ENCODE results near the gene EPS8L1. TPM values are rescaled to one million over a fixed set of nuclear protein-coding genes. Genes with fewer than 3 reads are reported as not detected.

The EPS8L1 gene
- total RNA-seq, 1 experiment from 2014 or later: 62.1 TPM

GRCh38 chr19:55077106-55077505 is 1.4 kb downstream of the EPS8L1 start:
- no peak overlapping the region for H3K4me2 ChIP-seq (ENCODE audit: low read length)

More at GRCh38 chr19:55077106-55077505, 1.4 kb downstream of the EPS8L1 start:
- CTCF ChIA-PET: no interaction called here
- BruUV-seq (replicated peaks): no TSS peak
- TF ChIP-seq SP1 (IDR thresholded peaks at IDR 0.05; ENCODE audit: low read depth) (no peak), POLR2A (IDR thresholded peaks at IDR 0.05; ENCODE audit: borderline replicate concordance, extremely low read depth, insufficient read depth, insufficient read length) (no peak), RAD21 (IDR thresholded peaks at IDR 0.05; ENCODE audit: low read depth) (no peak), EGR1 (IDR thresholded peaks at IDR 0.05; ENCODE audit: low read depth) (no peak), ZBTB33 (IDR thresholded peaks at IDR 0.05; ENCODE audit: extremely low read depth, insufficient replicate concordance, low read length) (no peak), SRF (IDR thresholded peaks at IDR 0.05; ENCODE audit: low read depth) (no peak), EZH2 (IDR thresholded peaks at IDR 0.05) (no peak), SIN3A (IDR thresholded peaks at IDR 0.05; ENCODE audit: low read depth) (no peak), CTCF (IDR thresholded peaks at IDR 0.05 in 2 of 3, conservative IDR thresholded peaks at IDR 0.05 in 1 of 3; ENCODE audit: borderline replicate concordance in 1 of 3, insufficient read depth in 1 of 3, low read depth in 2 of 3, low read length in 2 of 3) (no peak)
- no peak overlapping the region for H2AFZ ChIP-seq (ENCODE audit: low read depth, low read length, poor library complexity, severe bottlenecking)
- H3K4me3 ChIP-seq (replicated peaks in 1 of 2; ENCODE audit: low read depth in 1 of 2, low read length in 2 of 2): no peak overlapping the region
- H3K9ac ChIP-seq (ENCODE audit: low read length): no peak overlapping the region
- no peaks in the 10 kb centered on the region for H3K9me2 ChIP-seq (ENCODE audit: insufficient read depth)
- H3K27ac ChIP-seq (ENCODE audit: low read depth, low read length): no peak overlapping the region
- H3K9me3 ChIP-seq (ENCODE audit: control insufficient read depth in 1 of 2, insufficient read depth in 1 of 2, low read depth in 1 of 2, low read length in 2 of 2): no peaks in the 10 kb centered on the region
- H3K79me2 ChIP-seq (ENCODE audit: insufficient read depth, low read length): no peaks in the 10 kb centered on the region; the same call in 1 of the 2 replicates
- H3K4me1 ChIP-seq (ENCODE audit: control insufficient read depth in 1 of 2, insufficient read depth in 2 of 2, low read length in 2 of 2): peaks cover 18 to 56% of the 10 kb centered on the region in 2 experiments
- DNase-seq (ENCODE audit: low read depth, low spot score): no peak
- intact Hi-C loops (cut with micrococcal nuclease): no loop called here
- no peaks in the 10 kb centered on the region for H4K20me1 ChIP-seq (ENCODE audit: insufficient read depth)
- no peak for ATAC-seq
- POLR2A ChIA-PET: interaction anchor here (1.7 kb wide), 1 partner anchor 14 kb away, joined by 5 read pairs; the partner anchor contains the start of gene RDH13
- RAD21 ChIA-PET (ENCODE audit: low non-redundant PET in 1 of 2, low total read pairs in 2 of 2, uncharacterized antibody in 2 of 2, unreplicated experiment in 2 of 2): no interaction called here
- 0 out of 4 replicates have a peak, but pooled peaks cover 0 to 2% of the 10 kb centered on the region in 2 experiments for H3K36me3 ChIP-seq (ENCODE audit: control insufficient read depth in 1 of 2, insufficient read depth in 2 of 2, low read length in 2 of 2)
- H3K27me3 ChIP-seq (ENCODE audit: insufficient read depth, low read length): no peaks in the 10 kb centered on the region

Measured in HCT116 (cell line).